HG02642 (cell line): Measurements from ENCODE around the gene MDC1.
A peak's percentile ranks its signal among the peaks of the same experiment; 100 is the strongest.

Experiments used
- ATAC-seq: cut with Tn5 transposase; IDR thresholded peaks from one replicate; pipeline ENCODE4 v1.9.1; 2021; ENCODE audit warnings: mild to moderate bottlenecking; ENCODE audit not compliant: unreplicated experiment, poor library complexity

The MDC1 gene

DNA sequence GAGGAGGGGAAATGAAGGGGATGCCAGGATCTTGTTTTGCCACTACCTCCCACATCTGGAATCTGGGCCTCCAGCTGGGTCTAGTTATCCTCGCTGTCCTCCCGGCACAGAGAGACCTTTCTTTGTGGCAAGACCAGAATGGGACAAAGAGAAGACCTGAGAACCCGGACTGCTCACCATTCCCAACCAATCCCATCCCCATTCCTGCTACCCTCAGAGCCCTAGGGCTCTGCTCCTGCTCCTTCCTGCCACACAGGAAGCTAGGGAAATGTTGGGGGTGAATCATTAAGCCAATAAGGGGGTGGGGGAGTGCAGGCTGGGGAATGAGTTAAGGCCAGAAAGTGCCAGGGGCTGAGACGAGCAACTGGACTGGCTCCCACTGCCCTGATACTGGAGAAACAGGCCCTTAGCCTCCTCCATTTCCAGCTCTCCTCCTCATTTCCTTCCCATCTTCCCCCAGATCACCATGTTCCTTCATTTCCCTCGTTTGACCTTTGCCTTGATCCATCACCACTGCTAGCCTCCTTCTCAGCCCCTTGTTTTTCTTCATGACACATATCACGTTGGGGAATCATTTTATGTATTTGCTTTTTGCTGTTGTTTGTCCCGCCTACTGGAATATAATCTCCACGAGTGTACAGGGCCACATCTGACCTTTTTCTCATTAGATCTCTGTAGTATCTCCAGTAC is 31.9 kb upstream of the MDC1 start:
- no peak for ATAC-seq

DNA sequence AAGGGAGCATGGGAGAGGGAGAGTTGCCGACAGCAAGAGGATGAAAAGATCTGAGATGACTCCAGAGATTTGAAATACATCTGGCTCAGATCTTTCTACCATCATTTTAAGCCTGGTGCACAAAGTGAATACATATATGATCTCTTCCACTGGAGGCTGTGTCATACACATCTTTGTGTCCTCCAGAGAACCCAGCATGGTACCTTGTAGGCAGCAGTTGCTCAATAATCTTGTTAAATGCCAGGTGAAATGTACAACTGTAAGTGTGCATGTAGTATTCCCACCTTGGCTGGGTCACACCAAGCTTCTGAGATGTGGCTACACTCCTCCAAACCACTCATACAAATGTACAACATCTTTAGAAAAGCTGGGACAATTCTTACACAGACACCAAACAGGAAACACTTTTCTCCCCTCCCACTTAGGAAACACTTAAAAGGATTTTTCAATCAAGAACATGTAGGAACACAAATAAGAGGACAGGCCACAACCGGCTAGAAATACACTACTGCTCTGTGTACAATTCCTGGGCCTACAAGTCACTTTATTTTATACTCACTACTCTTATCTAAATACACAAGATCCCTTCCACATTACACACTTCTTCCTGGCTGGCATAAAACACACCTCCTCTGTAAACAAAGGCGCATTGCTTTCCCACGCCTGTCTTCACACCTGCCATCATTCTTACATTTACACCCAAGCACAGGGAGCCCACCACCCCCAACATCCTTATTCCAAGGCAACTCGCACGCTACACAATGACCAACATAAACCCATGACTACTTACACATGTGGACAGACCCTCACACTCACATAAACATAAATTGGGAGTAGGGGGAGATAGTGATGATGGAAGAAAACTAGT is 31.1 kb upstream of the MDC1 start:
- ATAC-seq = no peak

DNA sequence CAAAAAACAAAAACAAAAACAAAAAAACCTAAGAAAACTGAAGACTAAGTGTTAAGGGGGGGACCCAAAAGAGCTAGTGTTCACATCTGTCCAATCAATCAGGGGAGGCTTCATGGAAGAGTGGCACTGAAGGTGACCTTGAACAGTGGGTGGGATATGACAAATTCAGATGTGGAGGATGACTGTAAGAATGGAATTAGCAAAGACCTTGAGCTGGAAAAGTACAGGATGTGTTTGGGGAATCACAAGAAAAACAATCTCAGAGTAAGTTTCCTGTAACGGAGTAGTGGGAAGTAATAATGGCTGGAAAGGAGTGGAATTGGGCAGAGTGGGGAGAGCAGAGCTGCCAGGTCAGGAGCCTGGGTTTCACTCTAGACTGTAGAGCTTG is 30.2 kb upstream of the MDC1 start:
- no peak for ATAC-seq

DNA sequence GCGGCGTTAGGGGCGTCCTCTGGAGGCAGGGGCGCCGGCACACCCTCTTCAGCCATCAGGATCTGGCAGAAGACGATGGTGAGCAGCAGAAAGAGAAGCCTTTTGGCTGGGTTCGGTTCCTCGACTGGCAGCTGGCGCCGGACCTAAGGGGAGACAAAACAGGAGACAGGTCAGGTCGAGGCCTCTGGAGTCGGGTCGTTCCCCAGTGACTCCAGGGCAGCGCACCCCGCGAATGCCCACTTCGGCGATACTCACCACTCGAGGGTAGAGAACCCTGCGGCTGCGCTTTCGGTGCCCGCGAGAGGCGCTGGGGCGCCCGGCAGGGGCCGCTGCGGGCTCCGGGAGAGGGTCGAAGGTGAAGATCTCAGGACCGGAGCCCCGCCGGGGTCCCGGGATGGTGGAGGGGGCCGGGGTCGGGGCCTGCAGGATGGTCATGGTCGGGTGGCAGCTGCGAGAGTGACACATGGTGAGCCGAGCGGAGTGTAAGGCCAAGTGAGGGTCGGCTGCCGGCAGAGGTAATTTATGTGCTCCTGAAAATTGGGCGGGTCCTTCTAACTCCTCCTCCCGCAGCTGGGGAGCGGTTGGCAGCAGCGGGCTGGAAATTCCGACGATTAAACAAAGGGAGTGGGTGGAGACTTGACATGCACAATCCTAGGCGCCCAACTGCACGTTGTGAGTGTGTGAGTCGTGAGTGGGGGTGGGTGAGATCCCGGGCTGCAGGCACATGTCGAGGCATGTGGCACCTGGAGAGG is 27.1 kb upstream of the MDC1 start, which contains the start of gene IER3:
TSS of gene IER3 (minus strand) at position 494 of the 752 bp plus-strand sequence. CDS start at position 465, 29 bp downstream.
- ATAC-seq = peak; percentile 37

DNA sequence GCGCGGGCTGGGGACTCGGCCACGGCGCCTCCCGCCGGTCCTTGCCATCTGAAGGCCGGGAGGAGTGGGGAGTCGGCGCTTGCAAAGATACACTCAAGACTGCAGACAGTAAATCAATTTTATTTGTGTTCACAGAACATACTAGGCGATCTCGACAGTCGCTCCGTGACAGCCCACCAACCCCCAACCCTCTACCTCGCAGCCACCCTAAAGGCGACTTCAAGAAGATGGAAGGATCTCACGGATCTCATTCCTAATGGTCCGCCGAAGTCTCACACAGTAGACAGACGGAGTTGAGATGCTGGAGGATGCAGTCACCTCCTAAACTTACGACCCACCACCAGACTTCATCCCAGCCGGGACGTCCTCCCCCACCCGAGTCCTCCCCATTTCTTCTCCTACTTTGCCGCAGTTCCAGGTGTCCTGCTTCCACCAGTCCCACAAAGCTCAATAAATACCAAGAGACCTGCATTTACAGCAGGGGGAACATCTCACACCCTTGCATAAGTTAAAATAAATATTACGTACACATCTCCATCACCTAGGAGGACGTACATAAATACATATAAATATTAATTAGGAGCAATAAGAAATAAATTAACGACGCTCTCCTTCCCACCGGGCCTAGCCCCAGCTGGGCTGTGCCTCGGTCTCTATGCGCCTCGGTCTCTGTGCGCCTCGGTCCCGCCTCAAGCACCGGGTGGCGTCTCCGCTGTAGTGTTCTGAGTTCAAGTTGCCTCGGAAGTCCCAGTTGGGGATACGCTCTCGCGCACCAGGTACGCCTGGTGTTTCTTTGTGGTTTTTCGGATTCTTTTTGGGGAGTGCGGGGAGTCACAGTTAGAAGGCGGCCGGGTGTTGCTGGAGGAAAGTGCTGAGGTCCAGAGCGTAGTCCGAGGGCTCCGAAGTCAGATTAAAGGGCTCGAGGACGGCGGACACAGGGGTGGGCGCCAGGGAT is 26.3 kb upstream of the MDC1 start:
- ATAC-seq = peak; percentile 31

DNA sequence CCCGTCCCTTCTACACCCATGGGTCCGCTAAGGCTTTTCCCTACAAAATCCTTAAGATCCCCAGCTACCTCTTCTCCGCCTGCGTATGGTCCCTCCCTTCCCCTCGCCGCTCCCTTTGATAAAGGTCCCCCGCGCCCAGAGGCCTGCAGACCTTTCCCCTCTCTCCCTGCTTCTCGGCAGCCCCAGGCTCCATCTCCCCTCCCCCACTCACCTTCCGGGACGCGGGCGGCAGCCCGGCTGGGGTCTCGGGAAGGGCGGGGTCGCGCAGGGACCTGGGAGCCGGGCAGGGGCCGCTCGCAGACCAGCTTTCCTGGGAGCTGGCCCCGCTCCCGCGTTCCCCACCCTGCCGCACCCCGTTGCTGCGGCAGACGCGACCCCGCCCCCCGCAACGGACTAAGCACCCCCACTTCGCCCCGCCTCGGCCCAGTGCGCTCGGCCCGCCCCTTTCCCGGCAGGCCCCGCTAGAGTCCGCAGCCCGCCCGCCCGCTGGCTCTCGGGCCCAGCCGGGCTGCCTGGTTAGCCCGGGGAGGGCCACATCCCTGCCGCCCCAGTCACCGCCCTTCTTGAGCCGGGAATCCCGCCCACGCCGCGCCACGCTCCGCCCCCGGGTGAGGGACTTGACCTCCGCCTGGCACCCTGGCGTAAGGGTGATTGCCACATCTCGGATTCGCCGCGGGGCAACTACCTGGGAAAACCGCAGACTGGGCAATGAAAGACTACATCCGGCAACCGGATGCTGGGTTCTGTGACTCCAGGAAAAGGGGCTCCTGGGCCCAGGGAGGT is 25.4 kb upstream of the MDC1 start, which contains the start of gene FLOT1:
TSS of gene FLOT1 (minus strand) at position 372 of the 783 bp plus-strand sequence. CDS start 498 bp downstream, outside the sequence.
- ATAC-seq = peak; percentile 70

DNA sequence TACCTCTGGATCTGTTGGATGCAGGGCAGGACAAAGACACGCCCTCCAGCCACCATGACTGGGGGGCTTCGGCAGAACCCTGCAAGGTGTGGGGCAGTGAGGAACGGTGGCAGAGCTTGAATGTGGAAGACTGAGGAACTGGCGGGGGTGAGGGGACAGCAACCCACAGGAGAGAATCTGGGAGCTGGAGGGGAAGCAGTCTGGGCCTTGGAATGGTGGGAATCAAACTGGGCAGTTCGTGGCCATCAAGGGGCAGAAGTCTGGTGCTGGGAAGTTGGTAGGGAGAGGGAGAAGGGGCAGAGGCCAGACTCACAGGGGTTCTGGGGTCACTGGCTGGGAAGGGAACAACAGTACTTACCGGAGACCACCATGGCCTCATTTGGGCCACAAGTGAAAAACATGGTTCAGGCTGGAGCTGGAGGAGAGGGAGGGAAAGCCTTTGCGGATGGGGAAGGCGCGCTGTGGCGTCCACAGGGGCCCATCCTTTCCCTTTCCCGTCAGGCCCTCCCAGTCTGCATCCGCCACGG is 24.8 kb upstream of the MDC1 start:
- no peak for ATAC-seq

DNA sequence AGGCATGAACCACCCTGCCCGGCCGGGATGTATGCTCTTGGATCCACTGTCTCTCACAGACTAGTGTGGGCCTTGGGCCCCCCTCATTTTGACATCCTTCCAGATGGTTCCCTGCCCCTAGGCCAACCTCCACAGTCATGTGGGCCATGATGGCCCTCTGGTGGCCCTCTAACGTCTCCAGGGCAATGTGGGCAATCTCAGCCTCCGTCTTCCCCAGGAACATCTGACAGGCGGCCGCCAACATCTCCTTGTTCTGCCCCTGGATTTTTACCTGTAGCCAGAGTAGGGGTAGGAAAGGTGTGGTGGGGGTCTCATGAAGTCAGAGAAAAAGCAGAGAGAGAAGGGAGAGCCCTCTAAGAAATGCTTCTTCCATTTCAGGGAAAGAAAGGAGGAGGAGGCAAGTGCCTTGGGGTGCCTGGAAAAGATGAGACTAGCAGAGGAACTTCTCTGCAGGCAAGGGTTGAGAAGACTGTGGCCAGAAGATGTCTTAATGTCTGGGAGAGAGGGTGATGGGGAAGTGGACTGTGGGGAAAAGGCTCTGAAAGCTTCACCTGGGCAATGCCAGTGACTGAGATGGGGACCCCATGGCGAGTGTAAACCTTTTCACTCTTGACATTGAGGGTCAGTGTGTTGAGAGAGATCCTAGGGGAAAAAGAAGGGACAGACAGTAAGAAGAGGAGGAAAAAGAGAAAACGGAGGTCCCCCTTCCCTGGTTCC is 24.1 kb upstream of the MDC1 start:
- ATAC-seq = no peak

DNA sequence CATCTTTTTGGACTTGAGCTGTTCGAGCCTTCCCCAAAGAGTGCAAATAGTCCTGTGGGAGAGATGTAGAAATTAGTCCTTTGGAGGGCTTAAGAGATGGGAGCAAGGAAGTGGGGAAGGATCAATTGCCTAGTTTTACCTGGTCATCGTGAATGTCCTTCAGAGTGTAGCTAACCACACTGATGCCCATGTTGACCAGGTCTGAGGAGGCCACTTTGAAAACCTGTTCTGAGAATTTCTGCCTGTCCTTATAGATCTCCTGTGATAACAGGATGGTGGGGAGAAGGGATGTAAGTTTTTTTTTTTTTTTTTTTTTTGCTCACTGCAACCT is 23.4 kb upstream of the MDC1 start:
- no peak for ATAC-seq

DNA sequence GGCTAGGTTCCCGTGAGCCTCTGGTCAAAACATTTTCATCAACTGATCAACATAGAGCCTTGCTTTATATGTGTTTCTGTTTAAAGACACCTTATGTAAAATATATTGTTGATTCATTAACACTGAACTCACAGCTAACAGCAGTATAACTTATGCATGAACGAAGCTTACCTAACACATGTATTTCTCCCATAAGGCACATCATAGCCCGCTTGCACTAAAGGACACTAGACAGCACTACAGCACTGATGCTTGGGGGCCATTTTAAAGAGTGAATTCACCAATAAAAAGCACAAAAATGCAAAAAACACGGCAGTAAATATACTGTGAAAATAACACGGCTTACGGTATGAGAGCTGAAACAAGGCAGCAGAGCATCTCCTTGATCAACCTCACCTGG is 21.5 kb upstream of the MDC1 start:
- ATAC-seq = no peak

DNA sequence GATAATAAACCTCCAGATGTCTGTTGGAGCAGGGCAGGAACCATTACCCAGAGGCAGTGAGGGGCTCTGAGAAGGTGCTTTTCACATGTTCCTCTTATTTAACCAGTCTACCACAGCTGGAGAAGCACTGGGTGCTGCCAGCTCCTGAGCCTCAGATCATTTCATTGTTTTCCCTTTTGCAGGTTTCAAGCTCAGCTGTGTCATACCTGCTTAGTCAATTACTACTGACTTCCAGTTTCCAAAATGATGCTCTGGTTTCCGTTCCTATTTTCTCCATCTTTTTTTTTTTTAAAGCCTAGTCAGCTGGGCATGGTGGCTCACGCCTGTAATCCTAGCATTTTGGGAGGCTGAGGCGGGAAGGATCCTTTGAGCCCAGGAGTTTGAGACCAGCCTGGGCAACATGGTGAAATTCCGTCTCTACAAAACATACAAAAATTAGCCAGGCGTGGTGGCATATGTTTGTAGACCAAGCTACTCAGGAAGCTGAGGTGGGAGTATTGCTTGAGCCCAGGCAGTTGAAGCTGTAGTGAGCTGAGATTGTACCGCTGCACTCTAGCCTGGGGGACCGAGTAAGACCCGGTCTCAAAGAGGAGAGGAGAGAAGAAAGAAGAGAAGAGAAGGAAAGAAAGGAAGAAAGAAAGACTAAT is 18.7 kb upstream of the MDC1 start:
- peak; percentile 50 for ATAC-seq

DNA sequence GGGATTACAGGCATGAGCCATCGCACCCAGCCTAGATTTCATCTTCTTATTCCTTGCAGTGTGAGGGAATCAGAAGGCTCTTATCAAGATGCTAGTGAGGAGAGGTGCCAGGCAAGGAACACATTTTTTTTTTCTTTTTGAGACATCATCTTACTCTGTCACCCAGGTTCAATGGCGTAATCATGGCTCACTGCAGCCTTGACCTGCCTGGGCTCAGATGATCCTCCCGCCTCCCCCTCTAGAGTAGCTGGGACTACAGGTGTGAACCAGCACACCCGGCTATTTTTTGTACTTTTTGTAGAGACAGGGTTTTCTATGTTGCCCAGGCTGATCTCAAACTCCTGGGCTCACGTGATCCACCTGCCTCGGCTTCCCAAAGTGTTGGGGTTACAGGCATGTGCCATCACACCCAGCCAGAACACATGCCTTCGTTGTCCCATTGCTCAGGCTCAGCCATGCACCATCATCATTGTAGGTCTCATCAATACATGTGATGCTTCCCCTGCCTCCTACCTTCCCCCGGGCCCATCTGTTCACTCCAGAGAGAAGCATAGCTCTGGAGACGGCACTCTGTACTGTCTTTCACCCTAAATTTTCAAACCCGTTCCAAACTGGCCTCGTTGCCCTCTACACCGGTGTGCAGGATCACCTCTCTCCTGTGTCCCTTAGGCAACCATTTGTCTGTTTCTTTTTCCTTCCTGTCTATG is 15.3 kb upstream of the MDC1 start:
- ATAC-seq = no peak

DNA sequence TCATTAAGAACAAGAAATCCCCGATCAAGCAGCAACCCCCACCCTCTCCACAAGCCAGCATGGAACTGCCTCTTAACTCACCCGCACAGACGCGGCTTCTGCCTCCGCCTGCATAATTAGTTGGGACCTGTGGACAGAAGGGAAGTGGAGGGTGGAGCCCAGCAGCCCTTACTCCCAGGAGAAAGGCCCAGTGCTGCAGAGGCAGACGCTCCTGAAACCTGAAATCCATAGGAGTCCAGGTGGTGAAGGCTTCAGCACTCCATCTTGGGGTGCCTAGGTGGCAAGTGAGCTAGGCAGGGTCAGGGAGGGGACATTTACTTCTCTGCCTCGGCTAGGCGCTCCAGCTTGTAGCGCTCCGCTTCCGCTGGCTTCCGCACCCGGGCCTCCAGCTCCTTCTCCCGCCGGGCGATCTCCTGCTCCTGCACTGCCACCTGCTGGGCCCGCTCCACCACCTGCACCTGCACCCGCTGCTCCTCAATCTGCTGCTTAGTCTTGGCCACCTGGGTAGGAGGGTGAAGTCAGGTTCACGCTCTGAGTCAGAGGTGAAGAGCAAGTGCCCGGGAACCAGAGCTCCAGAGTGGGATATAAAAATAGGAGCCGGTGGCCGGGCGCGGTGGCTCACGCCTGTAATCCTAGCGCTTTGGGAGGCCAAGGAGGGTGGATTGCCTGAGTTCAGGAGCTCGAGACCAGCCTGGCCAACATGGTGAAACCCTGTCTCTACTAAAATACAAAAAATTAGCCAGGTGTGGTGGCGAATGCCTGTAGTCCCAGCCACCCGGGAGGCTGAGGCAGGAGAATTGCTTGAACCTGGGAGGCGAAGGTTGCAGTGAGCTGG is 13.7 kb upstream of the MDC1 start:
- ATAC-seq = peak; percentile 73

DNA sequence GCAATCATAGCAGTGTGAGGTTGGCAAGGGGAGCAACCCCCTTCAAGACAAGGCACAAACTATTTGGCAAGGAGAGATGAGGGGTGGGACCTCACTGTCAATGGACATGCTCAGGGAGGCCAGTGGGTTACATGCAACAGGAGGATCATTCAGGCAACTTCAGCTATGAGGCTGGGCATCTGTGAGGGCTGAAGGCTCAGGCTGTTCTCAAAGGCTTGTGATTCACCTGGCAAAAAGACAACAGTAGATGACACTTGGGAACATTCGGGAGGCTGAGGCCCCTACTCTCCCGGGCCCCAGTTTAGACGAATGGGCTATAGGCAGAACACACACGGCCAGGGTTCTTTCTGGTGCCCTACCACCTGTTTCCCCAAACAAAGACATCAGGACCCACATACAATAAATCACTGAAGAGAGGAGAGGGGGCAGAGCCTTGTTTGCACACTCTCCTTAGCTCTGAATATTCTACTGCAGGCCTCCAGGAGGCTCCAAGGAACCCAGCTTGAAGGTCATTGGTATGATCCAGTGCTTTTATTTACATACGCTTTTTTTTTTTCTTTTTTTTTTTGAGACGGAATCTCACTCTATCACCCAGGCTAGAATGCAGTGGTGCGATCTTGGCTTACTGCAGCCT is 11.0 kb upstream of the MDC1 start:
- ATAC-seq = no peak

DNA sequence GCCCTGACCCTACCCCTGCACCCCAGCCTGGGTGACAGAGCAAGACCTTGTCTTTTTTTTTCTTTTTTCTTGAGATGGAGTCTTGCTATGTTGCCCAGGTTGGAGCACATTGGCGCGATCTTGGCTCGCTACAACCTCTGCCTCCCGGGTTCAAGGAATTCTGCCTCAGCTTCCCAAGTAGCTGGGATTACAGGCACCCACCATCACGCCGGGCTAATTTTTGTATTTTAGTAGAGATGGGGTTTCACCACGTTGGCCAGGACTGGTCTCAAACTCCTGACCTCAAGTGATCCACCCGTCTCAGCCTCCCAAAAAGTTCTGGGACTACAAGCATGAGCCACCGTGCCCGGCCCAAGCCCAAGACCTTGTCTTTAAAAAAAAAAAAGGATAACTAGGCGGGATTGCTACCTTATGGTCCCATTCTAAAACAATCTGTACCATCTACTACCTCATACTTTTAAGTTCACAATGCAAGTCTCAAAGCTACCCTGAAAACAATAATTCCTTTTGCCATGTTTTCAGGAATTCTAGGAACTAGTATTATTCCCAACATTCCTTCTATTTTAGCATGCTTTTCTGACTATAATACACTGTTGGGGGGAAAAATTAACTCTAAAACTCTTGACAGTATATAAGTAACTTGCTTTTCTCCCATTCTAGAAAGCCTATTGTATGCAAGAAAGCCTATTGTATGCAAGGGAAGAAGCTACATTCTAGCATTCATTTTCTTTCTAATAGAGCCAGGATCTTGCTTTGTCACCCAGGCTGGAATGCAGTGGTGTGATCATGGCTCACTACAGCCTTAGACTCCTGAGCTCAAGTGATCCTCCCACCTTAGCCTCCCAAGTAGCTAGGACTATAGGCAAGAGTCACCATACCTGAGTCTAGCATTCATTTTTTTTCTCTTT is 9.7 kb upstream of the MDC1 start:
- ATAC-seq = no peak
